IMR-90 (cell line): ENCODE results near the gene CAMK2B. TPM values are rescaled to one million over a fixed set of nuclear protein-coding genes. Genes with fewer than 3 reads are reported as not detected.

Experiments used
- ATAC-seq: fragments of 200-7000 bp; cut with Tn5 transposase; 2 replicates; pipeline ENCODE4 v1.9.1; 2020; ENCODE audit warnings: low read depth, mild to moderate bottlenecking, moderate library complexity
- BruUV-seq: library from RNA; stranded (reverse); fragments of 400-500 nt; replicated peaks from 2 replicates; lab custom pipeline; 2021; lab: Mats Ljungman, UMichigan
- CTCF ChIA-PET: fragments of 300-600 bp; formaldehyde crosslinking; extraction: SDS; loops from one replicate; lab custom pipeline; 2021; ENCODE audit warnings: antibody characterized with exemption; lab: Yijun Ruan, JAX
- POLR2A ChIA-PET: fragments of 300-600 bp; sonication (Branson Sonifier 250); formaldehyde crosslinking; loops from one replicate; lab custom pipeline; 2022; ENCODE audit warnings: antibody characterized with exemption; ENCODE audit not compliant: unreplicated experiment; lab: Charles Lee
- DNase-seq: peaks from one replicate; pipeline ENCODE4 v3.0.0; 2013
- H2AFZ ChIP-seq: replicated peaks from 2 replicates; pipeline ENCODE3; 2013; ENCODE audit warnings: low read length, mild to moderate bottlenecking; ENCODE audit not compliant: poor library complexity
- H2AK5ac ChIP-seq: 2 replicates; pipeline ENCODE4 v1.6.1; 2013; ENCODE audit warnings: low read depth, low read length, inconsistent platforms
- H2AK9ac ChIP-seq: replicated peaks from 2 replicates; pipeline ENCODE3; 2013; ENCODE audit warnings: mild to moderate bottlenecking, low read depth, low read length, moderate library complexity; ENCODE audit not compliant: poor library complexity
- H2BK120ac ChIP-seq: 2 replicates; pipeline ENCODE4 v1.6.1; 2013; ENCODE audit warnings: low read depth, low read length, inconsistent platforms
- H2BK15ac ChIP-seq: 3 replicates; pipeline ENCODE4 v1.6.1; 2013; ENCODE audit warnings: low read depth, low read length, inconsistent platforms
- H2BK20ac ChIP-seq: 2 replicates; pipeline ENCODE4 v1.6.1; 2013; ENCODE audit warnings: low read depth, mild to moderate bottlenecking, inconsistent platforms, low read length, moderate library complexity
- H2BK5ac ChIP-seq: 2 replicates; pipeline ENCODE4 v1.6.1; 2013; ENCODE audit warnings: mild to moderate bottlenecking, low read depth, low read length, inconsistent platforms; ENCODE audit not compliant: poor library complexity, severe bottlenecking
- H3K14ac ChIP-seq: replicated peaks from 2 replicates; pipeline ENCODE4 v1.6.1; 2013; ENCODE audit warnings: low read depth, low read length, inconsistent platforms
- H3K18ac ChIP-seq: 2 replicates; pipeline ENCODE4 v1.6.1; 2013; ENCODE audit warnings: low read depth, low read length, control low read depth
- H3K23ac ChIP-seq: 2 replicates; pipeline ENCODE4 v1.6.1; 2013; ENCODE audit warnings: low read depth, low read length, inconsistent platforms
- H3K27ac ChIP-seq: 2 replicates; pipeline ENCODE4 v1.5.1; 2013; ENCODE audit warnings: mild to moderate bottlenecking, control low read depth, low read length; ENCODE audit not compliant: insufficient read depth
- H3K27me3 ChIP-seq: 2 replicates; pipeline ENCODE4 v1.6.1; 2013; ENCODE audit warnings: low read length; ENCODE audit not compliant: control insufficient read depth, insufficient read depth
- H3K36me3 ChIP-seq: 2 replicates; pipeline ENCODE4 v1.6.1; 2013; ENCODE audit warnings: low read length, mixed read lengths; ENCODE audit not compliant: control insufficient read depth, insufficient read depth
- H3K4ac ChIP-seq: 2 replicates; pipeline ENCODE4 v1.6.1; 2013; ENCODE audit warnings: low read depth, low read length, inconsistent platforms
- H3K4me1 ChIP-seq: 2 replicates; pipeline ENCODE4 v1.6.1; 2013; ENCODE audit warnings: low read length, mixed read lengths; ENCODE audit not compliant: control insufficient read depth, insufficient read depth
- H3K4me2 ChIP-seq: 2 replicates; pipeline ENCODE4 v1.6.1; 2013; ENCODE audit warnings: low read depth, mild to moderate bottlenecking, control low read depth, low read length, moderate library complexity
- H3K4me3 ChIP-seq: 2 replicates; pipeline ENCODE4 v1.5.1; 2013; ENCODE audit warnings: low read depth, mild to moderate bottlenecking, control low read depth, low read length, moderate library complexity; ENCODE audit not compliant: insufficient read depth
- H3K56ac ChIP-seq: 2 replicates; pipeline ENCODE4 v1.6.1; 2013; ENCODE audit warnings: low read length, inconsistent platforms; ENCODE audit not compliant: insufficient read depth; ENCODE audit errors: extremely low read depth
- H3K79me1 ChIP-seq, 2 experiments: 2 replicates each; pipeline ENCODE4 v1.6.1; 2013; ENCODE audit warnings: low read length in 2 of 2, inconsistent platforms in 1 of 2, low read depth in 1 of 2
- H3K9ac ChIP-seq: 2 replicates; pipeline ENCODE4 v1.6.1; 2013; ENCODE audit warnings: low read depth, low read length, control low read depth
- H3K9me1 ChIP-seq: 2 replicates; pipeline ENCODE4 v1.6.1; 2013; ENCODE audit warnings: low read length, inconsistent platforms; ENCODE audit not compliant: insufficient read depth
- H3K9me3 ChIP-seq: 2 replicates; pipeline ENCODE4 v1.6.1; 2013; ENCODE audit warnings: low read length; ENCODE audit not compliant: control insufficient read depth, insufficient read depth
- H4K20me1 ChIP-seq: 2 replicates; pipeline ENCODE4 v1.6.1; 2013; ENCODE audit warnings: low read length, inconsistent platforms; ENCODE audit not compliant: insufficient read depth
- H4K5ac ChIP-seq: 2 replicates; pipeline ENCODE4 v1.6.1; 2013; ENCODE audit warnings: mild to moderate bottlenecking, low read depth, low read length, control low read depth
- H4K8ac ChIP-seq, 2 experiments: 2 replicates each; pipeline ENCODE4 v1.6.1; 2013; ENCODE audit warnings: low read depth in 2 of 2, low read length in 2 of 2, control low read depth in 1 of 2, inconsistent platforms in 1 of 2
- H4K91ac ChIP-seq: 2 replicates; pipeline ENCODE4 v1.6.1; 2013; ENCODE audit warnings: low read depth, low read length, inconsistent platforms; ENCODE audit not compliant: insufficient read depth
- MAFK ChIP-seq: IDR thresholded peaks from 2 replicates; pipeline ENCODE4 v1.6.1; 2012; ENCODE audit warnings: low read depth, low read length, improper control_type of control experiment
- WGBS, 2 experiments: methylation state at CpG; one replicate each; pipeline versions ENCODE4 v1.1.5 to v1.1.7; 2013; ENCODE audit warnings: missing lambda C conversion rate in 2 of 2; ENCODE audit not compliant: insufficient read length in 1 of 2; ENCODE audit errors: extremely low coverage in 2 of 2; 5-methylcytosine and 5-hydroxymethylcytosine counted together
- dilution Hi-C: fragments of 300-500 bp; cut with HindIII; formaldehyde crosslinking; loops from one replicate; pipeline ENCODE4 v1.14.3; 2018; ENCODE audit warnings: low sequenced_read_pairs; ENCODE audit not compliant: unreplicated experiment
- in situ Hi-C: fragments of 300-500 bp; cut with MboI; formaldehyde crosslinking; loops from 3 replicates; pipeline ENCODE4 v1.14.3; 2019; ENCODE audit warnings: low sequenced_read_pairs, inconsistent platforms, mixed read lengths
- intact Hi-C: fragments of 100-400 bp; cut with micrococcal nuclease; formaldehyde crosslinking; loops from 2 replicates; pipeline ENCODE4 v1.10.0; 2022
- polyA plus RNA-seq, 3 experiments: library from polyadenylated mRNA; depleted of rRNA; stranded (reverse); fragments of >200 nt; gene quantifications; 2 replicates each; pipeline ENCODE4 v1.2.3, GENCODE V29; 2012; ENCODE audit warnings: low replicate concordance in 1 of 3
- total RNA-seq: library from RNA; depleted of rRNA; stranded (reverse); fragments of >200 nt; gene quantifications from 2 replicates; pipeline ENCODE4 v1.2.3, GENCODE V29; 2012
- TF ChIP-seq, protein P1 (sequence below): fragments of 150-350 bp; IDR thresholded peaks from 2 replicates; pipeline ENCODE4 v1.6.1; 2017; ENCODE audit warnings: mild to moderate bottlenecking, antibody characterized with exemption, low read length, low read depth

CAMK2B gene
- total and polyA plus RNA-seq, 2 of the 4 experiments (the other 2 are of a cell fraction) = 0.18 to 0.36 TPM

DNA sequence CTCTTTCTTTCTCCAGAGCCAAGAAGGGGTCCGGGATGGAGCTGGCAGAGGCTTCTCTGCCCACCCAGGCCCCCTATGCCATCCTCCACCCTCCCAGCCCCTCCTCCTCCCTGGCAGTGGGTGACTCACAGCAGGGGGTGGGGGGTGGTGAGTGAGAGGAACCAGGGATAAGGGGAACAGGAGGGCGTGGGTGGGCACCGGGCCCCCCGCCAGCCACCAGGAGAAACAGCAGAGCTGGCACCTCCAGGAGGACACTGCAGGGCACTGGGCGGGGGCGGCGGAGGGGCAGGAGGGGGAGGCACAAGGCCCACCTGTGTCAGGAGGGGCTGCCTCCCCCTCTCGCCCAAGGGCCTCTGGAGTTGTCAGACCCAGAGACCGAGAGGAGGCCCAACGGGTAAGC, 56.0 kb downstream of the CAMK2B start:
- H2AK5ac ChIP-seq = no peak overlapping the region
- H3K9ac ChIP-seq = no peak overlapping the region
- no peak overlapping the region for H3K4me3 ChIP-seq
- in situ Hi-C loops = no loop called here
- H3K79me1 ChIP-seq = no peaks in the 10 kb centered on the region
- H3K36me3 ChIP-seq = no peaks in the 10 kb centered on the region
- H3K18ac ChIP-seq = no peak overlapping the region
- ChIA-PET CTCF (no interaction called here), POLR2A (no interaction called here)
- H2BK20ac ChIP-seq = no peak overlapping the region
- H4K91ac ChIP-seq = no peak overlapping the region
- H3K4me2 ChIP-seq = no peak overlapping the region
- H3K9me1 ChIP-seq = no peaks in the 10 kb centered on the region
- H3K14ac ChIP-seq = no peak overlapping the region
- no CpG with 5 or more reads among the region's 10 CpGs for WGBS, 2 experiments
- no peak overlapping the region for H2AFZ ChIP-seq
- intact Hi-C loops = no loop called here
- H2BK120ac ChIP-seq = no peak overlapping the region
- no peak for TF ChIP-seq MAFK
- TF ChIP-seq, protein P1, sequence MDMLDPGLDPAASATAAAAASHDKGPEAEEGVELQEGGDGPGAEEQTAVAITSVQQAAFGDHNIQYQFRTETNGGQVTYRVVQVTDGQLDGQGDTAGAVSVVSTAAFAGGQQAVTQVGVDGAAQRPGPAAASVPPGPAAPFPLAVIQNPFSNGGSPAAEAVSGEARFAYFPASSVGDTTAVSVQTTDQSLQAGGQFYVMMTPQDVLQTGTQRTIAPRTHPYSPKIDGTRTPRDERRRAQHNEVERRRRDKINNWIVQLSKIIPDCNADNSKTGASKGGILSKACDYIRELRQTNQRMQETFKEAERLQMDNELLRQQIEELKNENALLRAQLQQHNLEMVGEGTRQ = no peak
- H4K8ac ChIP-seq = no peak overlapping the region
- no TSS peak for BruUV-seq
- H3K4ac ChIP-seq = no peak overlapping the region
- H3K27ac ChIP-seq = no peak overlapping the region
- no peaks in the 10 kb centered on the region for H3K9me3 ChIP-seq
- no peaks in the 10 kb centered on the region for H4K20me1 ChIP-seq
- no peak overlapping the region for H3K23ac ChIP-seq
- H3K4me1 ChIP-seq = no peaks in the 10 kb centered on the region
- H2BK15ac ChIP-seq = no peak overlapping the region
- H2BK5ac ChIP-seq = no peak overlapping the region
- ATAC-seq = no peak
- H4K5ac ChIP-seq = no peak overlapping the region
- no peak for DNase-seq
- no peak overlapping the region for H3K56ac ChIP-seq
- no peak overlapping the region for H2AK9ac ChIP-seq
- dilution Hi-C loops = no loop called here
- H3K27me3 ChIP-seq = peaks cover 61% of the 10 kb centered on the region
